ENCODE measurements around the gene TASOR2.

TASOR2 gene

GRCh38 chr10:5688587-5688986, 3.9 kb downstream of the TASOR2 start:
- no peak for DNase-seq

DNA sequence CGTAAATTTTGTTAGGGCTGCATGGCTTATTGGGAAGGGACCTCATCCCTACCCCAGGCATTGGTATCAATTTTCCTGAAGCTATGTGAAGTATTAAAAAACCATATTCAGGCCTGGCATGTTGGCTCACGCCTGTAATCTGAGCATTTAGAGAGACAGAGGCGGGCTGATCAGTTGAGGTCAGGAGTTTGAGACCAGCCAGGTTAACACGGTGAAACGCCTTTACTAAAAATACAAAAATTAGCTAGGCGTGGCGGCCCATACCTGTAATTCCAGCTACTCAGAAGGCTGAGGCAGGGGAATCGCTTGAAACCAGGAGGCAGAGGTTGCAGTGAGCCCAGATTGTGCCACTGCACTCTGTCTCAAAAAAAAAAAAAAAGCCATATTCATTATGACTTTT, 7.1 kb downstream of the TASOR2 start:
- no peak for DNase-seq

DNA sequence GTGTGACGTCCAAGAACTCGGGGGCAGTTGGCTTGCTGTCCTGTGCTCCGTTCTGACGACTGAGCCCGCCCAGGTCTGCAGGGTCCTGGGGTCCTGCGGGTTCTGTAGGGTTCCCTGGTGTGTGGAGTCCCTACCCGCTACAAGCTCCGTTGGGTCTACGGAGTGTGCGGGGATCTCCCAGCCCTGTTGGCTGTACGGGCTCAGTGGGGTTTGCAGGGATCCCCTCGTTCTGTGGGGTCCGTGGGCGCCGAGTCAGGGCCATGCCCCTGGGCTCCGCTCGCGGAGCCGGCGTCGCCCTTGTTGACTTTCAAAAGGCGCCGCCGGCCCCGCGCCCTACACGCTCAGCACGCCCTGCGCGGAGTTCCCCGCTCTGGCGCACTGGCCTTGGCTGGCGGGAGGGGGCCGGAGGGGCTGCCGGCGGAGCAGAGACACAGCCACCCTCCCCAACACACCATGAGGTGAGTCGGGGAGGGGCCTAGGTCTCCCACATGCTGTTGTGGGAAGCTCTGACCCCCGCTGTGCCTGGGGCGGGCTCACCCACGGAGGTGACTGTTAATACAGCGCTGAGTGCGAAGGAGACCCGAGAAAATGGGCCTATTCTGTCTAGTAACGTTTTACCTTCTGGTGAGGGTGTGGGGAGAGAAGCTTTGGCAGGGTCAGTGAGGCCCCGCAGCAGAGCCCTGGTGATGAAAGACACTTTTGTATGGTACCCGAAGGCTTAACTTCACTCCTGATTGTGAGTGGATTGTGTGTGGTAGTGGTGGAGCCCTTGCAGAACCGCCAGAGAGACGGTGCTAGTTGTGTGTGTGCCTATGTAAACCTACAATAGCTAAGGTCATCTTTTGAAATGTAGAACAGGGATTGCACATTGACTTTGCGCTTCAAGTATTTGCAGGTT, 8.1 kb downstream of the TASOR2 start:
- peak; percentile 72 for DNase-seq

DNA sequence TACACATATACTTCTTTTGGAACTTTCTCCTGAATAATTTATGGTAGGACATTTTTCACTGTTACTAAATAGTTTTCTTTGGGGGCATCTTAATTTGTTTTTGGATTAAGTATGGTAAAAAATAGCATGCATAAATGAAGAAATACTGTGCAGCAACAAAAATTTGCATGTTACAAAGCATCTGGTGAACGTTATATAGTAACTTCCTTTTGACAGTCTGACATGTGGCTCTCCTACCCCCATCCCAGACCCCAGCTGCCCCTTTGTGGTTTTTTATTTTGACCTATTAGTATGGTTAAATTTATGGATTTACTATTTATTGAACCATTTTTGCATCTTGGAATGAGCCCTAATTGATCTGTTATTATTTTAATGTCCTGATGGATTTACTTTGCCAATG, 9.9 kb downstream of the TASOR2 start:
- DNase-seq, result no peak

DNA sequence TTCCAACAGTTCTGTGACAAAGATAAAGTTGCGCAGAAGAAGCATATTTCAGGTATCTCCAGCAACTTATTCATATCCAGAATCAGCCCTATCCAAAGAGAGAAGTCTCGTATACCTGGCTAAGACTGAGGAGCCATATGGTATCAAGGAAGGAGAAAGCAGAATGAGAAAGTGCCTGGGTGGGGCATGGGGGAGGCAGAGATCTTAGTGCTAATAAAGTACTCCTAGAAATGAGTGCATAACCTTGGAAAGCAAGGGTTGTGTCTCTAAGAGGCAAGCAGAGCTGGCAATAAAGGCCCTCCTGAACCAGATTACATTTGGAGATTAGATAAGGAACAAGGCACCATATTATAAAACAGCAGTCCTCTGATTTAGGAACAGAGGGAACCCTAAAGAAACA, 12.7 kb downstream of the TASOR2 start:
- no peak for DNase-seq

DNA sequence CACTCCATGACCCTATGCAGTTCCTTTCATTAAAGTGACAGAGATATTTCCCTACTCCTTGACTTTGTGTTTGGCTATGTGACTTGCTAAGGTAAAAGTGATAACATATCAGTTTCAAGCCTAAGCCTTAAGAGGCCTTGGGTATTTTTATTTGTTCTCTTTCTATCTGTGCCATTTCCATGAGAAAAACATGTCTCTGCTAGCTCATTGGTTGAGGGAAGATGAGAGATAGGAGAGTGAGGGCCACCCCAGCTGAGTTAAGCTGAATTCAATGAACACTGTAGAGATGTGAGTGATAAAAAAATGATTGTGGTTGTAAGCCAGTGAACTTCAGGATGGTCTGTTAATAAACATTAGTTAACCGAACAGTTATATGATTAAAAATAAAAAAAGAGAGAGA, 13.4 kb downstream of the TASOR2 start:
- DNase-seq, result no peak

DNA sequence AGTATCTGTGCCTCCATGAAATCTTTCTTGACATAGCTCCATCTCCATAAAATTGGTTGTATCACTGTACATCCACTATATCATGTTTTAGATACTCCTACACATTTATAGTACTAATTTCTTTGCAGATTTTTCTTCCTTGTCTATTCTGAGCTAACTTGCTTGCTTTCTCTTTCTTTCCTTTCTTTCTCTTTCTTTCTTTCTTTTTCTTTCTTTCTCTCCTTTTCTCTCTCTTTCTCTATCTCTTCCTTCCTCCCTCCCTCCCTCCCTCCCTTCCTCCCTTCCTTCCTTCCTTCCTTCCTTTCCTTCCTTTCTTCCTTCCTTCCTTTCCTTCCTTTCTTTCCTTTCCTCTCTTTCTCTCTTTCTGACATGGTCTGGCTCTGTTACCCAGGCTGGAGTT, 23.7 kb downstream of the TASOR2 start:
- DNase-seq, result no peak

- DNase-seq, result no peak
These were observed 25.2 kb downstream of the TASOR2 start for GRCh38 chr10:5709865-5710264.

DNA sequence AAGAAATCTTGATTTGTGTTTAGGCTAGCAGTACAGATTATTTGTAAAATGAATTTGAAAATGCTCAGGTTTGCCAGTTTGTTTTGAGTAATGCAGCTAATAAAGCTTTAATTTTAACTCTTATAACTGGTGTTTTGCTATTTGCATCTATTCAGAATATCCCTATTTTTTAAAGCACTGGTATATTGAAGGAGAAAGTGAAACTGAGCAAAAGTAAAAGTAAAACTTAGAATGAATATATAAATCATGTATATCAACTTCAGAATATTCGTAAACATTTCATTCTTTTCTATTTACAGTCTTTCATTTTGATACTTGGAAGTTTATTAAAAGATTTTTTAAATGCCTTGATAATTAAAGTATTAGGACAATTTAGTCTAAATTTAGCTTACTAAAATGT, 26.2 kb downstream of the TASOR2 start:
- no peak for DNase-seq

- no peak for DNase-seq
These were observed 27.0 kb downstream of the TASOR2 start for GRCh38 chr10:5711642-5712041.

DNA sequence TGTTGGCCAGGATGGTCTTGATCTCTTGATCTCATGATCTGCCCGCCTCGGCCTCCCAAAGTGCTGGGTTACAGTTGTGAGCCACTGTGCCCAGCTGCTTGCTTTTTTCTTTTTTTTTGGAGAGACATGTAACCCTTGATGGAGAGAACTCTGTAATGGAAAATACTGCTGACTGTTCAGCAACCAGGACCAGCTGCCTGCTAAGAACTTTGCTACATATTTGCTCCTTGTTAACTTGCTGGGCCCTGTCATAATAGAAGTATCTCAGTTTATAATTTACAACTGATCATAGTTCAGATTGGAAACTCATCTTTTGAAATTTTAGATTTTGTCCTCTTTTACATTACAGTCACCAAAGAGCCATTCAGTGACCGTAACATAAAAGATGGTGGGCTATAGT, 34.9 kb downstream of the TASOR2 start:
- no peak for DNase-seq

DNA sequence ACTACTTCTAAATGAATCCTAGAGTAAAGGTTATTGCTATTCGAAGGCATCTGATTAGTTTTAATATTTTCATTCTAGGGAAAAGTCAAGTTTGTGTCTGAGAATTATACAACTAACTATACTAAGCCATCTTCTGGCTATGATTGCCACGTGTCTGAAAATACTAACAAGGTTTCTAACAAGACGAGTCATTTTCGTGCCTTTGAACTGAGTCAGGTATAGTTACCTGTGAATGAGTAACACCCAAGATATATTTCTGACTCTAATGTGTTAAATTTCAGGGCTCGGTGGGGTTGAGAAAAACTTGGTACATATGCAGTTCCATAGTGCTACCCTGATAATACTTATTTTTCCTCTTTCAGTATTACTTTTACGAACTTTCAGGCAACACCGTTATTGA, 35.5 kb downstream of the TASOR2 start:
- no peak for DNase-seq

DNA sequence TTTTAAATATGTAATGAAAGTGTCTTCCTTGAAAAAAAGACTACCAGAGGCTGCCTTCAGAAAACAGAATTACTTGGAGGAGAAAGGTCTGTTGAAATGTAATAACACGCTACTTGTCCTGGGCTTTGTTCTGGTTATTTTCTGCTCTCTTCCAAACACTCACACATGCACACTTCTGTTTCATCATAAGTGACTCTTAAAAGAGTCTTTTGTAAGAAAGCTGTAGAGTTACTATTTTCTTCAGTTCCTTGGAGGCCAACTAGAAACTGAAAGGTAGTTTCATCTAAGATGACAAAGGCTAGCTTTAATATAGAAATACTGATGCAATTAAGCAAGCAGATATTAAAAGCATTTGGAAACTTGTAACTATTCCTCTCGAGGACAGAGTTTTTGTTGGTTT, 39.1 kb downstream of the TASOR2 start:
- no peak for DNase-seq

DNA sequence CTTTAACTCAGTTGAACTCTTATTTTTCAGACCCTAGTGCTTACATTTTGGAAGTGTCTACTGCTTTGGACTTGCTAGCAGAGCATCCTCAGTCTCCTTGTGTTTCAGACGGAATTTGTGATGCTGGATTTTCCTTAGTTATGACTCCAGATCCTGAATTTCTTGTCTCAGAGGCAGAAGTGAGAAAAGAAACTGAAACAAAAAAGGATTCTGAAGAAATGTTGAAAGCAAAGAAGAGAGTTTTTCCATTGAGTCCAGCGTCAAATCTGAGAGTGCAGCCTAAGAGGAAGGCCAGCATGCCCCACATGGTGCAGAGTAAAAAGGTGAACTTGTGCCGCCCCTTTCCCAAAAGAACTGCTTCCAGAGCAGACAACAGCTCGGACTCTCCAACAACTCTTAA, 46.1 kb downstream of the TASOR2 start:
- DNase-seq, result no peak

GRCh38 chr10:5731559-5731958, 46.9 kb downstream of the TASOR2 start:
- no peak for DNase-seq

DNA sequence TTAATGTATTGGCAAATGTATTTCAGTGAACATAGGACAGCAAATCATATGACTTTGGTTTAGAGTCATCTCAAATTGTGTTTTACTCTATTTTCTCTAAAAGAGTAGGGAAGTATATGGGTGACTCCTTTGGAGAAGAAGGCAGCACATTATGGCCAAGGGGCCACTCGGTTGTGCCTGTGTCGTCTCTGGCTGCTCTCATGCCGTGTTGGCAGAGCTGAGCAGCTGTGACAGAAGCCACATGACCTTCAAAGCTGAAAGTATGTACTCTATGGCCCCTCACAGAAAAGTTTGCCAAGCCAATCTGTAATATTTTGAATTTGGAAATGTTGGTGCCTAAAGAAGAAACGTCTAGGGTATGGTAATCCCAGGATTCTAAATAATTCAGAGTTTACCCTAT, 47.5 kb downstream of the TASOR2 start:
- no peak for DNase-seq

Data from CD4-positive, alpha-beta T cell treated with Interferon gamma for 1 hour (primary cell).